Dedifferentiated amniotic fluid mesenchymal stem cell (primary cell): ENCODE measurements around the gene U2AF2.

Experiments used
- DNase-seq: peaks from one replicate; pipeline ENCODE4 v3.0.0-alpha.2; 2016; ENCODE audit errors: extremely low spot score

U2AF2 gene

DNA sequence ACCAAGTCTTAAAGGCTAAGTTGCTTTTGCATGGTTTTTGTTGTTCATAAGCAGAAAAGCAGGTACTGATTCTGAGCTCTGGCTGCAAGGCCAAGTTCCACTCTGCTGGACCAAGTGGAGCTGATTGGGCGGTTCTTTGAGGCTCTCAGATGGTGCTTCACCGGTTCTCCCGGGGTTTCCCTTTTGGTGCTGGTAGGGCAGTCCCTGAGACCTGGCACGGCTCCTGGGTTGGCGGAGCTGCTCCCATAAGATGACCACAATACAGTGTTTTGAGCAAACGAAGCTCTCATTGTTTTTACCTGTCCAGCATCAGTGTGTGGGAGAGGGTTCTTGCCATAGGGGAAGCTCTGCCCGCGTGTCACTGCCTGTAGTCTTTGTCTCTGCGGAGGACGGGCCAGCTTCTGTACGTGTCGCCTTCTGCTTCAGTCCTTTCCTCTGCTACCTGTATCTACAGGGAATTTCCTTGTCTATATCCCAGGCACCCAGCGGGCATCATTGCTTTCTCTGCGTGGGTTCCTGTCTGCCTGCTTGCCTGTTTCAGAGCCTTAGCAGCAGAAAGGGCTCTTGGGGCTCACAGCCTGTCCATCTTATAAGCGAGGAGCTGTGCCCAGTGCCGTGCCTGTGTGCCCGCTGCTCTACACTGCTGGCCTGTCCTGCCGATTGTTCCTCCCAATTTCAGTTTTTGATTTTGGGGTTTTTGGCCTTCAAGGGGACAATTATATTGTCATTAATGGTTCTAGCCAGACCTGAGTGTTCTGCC is 2.3 kb downstream of the U2AF2 start:
- DNase-seq, result no peak

DNA sequence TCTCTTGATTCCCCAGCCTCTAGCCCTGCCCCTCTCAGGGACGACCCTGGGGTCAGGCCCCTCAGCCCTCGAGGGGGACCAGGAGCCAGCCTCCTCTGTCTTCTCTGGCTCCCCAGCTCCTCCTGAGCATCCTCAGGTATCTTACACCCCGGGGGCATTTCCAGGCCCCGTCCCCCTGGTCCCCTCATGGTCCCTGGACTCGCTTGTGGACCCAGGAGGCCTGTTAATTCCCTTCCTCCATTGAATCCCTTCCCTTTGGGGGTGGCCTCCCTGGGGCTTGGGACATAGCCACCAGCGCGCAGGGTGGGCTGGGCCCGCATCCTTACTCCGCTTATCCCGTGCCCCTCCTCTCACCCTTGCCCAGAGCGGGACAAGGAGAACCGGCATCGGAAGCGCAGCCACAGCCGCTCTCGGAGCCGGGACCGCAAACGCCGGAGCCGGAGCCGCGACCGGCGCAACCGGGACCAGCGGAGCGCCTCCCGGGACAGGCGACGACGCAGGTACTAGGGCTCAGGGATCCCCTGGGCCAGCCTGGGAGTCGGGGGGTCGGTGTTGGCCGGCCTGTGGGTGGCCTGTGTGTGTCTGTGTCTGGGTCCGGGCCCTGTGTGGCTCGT is 4.1 kb downstream of the U2AF2 start:
- DNase-seq, result no peak

DNA sequence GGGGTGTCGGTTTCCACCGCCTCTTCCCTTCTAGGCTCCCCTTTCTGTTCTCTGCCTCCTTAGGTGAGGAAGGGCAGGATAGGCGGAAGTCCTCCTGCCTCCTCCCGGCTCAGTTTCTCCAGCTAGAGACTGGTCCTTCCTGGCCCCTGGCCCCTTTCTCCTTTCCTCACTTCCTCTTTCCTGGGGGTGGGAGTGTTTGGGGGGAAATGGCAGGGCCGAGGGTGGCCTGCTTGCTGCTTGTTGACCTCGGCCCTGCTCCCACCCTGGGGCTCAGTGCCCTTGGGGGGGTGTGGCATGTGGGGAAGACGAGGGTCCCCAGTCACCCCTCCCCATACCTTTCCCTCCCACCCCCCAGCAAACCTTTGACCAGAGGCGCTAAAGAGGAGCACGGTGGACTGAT is 5.0 kb downstream of the U2AF2 start:
- DNase-seq, result no peak

DNA sequence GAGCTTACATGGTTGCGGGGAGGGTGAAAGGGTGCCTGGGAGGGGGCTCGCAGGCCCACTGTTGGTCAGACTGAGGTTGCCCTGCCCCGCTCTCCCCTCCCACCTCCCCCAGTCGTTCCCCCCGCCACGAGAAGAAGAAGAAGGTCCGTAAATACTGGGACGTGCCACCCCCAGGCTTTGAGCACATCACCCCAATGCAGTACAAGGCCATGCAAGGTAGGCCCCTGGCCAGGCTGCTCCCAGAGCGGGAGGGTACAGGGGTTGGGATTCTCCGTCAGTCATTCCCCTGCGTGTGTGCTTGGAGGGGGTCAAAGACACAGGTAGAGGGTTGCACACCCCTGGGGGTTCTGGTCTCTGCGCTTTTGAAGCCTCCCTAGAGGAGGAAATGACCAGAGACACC is 5.6 kb downstream of the U2AF2 start:
- no peak for DNase-seq

DNA sequence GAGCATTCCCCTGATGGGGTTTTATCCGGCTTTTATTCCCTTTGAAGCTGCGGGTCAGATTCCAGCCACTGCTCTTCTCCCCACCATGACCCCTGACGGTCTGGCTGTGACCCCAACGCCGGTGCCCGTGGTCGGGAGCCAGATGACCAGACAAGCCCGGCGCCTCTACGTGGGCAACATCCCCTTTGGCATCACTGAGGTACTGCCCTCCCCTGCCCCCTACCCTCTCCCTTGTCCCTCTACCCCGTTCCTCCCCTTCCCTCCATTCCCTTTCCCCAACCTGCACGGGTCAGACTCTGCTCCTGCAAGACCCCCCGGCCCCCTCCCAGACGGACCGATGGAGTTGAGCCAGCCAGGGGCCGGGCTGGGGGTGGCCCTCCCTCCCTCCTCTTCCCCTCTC is 6.2 kb downstream of the U2AF2 start:
- no peak for DNase-seq

DNA sequence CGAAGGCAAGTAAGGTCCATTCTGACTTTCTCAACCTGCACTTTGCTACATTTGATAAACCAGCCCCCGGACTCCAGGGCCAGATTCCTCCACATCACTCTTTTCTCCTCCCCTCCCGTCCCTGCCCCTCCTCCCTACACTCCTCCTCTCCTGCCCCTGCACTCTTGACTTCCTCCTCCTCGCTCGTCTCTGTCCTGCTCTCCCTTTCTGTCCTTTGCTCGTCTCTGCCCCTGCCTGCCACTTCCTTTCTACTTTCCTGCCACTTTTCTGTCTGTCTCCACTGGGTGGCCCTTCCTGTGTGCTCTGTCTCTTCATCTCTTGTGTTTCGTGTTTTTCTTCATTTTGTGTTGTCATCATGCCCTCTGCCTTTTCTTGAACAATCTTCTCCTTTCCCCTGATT is 7.0 kb downstream of the U2AF2 start:
- DNase-seq, result no peak

DNA sequence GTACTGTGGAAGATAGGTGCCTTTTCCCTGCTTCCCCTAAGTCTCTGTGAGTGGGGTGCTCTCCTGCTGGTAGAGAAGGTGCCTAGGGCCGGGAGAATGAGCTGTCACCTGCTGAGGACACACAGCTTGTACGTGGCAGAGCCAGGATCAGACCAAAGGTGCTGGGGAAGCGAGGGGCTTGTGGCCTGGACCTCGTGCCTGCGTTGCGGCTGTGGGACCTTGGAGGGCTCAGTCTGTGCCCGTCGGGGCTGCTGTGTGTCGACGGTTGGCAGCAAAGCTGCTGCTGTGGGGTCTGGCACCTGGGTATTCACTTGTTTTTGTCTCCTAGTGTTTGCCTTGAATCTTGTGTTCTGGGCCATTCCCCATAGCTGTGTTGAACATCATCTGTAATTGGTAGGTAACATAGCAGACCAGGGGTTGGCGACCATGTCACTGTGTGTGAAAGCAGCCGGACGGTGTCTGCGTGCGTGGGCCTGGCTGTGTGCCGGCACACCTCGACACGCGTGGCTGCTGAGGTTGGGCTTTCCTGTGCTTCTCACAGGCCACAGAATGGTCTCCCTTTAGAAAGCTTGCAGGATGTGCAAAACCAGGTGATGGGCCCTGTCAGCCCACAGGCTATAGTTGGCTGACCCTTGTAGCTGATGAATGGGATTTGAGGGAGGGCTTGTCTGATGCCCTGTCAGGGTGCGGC is 9.2 kb downstream of the U2AF2 start:
- DNase-seq, result no peak

DNA sequence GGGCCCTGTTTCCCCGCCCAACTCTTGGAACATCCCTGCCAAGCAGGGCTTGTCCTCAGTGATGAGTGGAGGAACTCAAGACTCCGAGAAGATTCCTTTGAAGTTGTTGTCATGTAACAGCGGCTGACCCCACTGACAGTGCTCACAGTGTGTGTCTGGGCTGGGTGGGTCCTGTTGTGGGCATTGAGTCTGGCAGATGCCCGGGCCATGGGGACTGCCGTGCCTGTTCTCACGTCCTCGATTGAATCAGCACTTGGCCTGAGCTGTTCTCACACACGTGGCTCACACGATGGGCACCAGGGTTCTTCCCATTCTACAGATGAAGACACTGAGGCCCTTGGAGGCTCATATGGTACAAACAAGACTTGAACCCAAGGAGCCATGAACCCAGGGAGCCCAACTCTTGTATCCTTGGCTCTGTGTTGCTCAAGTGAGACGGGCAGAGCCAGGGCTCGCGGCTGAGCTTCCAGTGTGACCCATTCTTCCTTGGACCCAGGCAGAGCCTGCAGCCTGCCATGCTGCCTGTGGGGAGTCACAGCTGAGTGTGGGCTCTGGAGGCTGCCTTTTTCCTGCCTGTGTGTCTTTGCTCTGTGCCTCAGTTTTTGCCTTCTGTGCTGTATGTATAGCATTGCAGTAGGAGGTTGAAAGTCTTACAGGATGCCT is 11.6 kb downstream of the U2AF2 start:
- no peak for DNase-seq

DNA sequence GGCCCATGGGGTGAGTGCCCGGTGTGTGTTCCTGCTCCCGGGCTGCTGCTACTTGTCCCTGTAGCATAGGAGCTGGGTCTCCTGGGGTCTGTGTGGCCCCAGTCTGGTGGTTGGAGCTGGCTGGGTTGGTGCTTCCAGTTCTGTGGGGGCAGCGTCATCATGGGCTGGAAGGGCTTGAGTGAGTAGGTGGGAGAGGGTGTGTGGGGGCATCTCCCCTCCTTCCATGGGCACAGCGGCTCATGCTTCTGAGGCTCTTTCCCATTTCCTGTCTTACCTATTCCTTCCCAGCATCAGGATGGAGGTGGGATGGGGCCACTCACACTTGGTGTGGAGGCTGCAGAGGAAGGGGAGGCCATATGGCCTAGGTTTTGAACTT is 12.2 kb downstream of the U2AF2 start:
- no peak for DNase-seq

DNA sequence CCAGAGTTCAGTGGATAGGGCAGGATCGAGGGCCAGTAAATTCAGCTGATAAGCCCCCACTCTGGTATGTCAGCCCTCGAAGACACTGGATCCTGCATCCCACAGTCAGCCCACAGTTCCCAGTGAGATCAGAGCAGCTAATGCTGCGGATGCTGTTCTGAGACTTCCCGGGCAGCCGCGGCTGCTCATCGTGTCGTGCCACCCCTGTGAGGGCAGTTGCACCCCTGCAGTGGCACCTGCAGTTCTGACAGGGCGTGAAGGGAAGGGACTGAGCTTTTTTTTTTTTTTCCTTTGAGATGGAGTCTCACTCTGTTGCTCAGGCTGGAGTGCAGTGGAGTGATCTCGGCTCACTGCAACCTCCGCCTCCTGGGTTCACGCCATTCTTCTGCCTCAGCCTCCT is 12.7 kb downstream of the U2AF2 start:
- no peak for DNase-seq

DNA sequence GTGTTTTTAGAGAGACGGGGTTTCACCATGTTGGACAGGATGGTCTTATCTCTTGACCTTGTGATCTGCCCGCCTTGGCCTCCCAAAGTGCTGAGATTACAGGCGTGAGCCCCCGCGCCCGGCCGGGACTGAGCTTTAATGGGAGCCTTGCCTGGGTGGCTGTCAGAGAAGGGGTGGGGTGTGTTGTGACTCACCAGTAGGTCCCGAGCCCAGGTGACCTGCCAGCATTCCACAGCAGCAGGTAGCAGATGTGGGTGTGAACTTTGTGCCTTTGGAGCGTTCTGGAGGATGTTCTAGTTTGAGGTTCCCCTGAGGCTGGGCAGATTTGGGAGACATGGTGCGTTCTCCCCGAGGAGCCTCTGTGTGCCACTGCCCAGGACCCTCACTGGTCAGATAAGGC is 13.1 kb downstream of the U2AF2 start:
- DNase-seq, result no peak

DNA sequence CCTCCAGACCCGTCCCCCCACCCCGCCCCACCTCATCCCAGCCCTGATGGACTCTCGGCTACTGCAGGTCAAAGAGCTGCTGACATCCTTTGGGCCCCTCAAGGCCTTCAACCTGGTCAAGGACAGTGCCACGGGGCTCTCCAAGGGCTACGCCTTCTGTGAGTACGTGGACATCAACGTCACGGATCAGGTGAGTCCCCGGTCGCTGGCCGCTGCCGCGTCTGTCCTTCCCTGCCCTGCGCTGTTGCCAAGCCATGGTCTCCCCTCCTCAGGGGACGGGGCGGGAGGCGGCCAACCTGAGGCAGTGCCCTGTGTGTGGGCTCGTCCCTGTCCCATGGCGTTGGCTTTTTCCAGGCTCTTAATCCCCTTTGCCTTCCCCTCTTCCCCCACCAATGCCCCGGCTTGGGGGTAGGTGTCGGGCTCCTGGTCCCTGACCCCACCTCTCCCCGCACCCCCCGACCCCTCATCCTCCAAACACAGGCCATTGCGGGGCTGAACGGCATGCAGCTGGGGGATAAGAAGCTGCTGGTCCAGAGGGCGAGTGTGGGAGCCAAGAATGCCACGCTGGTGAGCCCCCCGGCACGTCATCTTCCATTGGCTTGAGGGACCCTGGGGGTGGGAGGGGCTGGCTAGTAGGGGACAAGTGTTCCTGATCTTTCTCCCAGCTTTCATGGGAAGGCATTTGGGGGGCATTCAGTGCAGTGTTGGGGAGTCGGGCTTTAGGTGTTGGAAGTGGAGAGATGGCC is 13.9 kb downstream of the U2AF2 start:
- no peak for DNase-seq

DNA sequence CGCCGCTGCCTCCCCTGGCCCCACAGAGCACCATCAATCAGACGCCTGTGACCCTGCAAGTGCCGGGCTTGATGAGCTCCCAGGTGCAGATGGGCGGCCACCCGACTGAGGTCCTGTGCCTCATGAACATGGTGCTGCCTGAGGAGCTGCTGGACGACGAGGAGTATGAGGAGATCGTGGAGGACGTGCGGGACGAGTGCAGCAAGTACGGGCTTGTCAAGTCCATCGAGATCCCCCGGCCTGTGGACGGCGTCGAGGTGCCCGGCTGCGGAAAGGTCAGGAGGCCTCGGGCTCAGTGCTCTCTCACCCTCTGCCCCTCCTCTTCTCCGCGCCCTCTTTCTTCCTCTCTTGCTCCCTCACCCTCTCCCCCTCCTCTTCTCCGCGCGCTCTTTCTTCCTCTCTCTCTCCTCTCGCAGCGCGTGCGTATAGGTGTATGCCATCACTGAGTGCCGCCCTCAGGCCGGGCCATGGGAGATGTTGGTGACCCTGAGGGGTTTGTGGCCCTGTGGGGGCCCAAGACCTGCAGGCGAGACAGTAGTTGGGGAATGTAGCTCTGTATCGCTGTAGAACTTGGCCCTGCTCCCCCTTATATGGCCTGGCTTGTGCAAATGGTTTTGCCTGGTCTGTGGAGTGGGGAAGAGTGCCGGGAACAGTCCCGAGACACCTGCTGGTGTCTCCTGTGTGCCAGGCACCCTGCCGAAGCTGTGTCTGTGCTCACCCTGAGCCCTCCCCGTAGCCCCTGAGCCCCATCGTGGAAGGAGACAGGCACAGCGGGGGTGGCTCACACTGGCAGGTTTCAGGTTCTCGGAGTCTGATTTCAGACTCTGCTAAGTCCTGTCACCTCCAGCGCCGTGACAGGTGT is 14.8 kb downstream of the U2AF2 start:
- DNase-seq, result no peak

DNA sequence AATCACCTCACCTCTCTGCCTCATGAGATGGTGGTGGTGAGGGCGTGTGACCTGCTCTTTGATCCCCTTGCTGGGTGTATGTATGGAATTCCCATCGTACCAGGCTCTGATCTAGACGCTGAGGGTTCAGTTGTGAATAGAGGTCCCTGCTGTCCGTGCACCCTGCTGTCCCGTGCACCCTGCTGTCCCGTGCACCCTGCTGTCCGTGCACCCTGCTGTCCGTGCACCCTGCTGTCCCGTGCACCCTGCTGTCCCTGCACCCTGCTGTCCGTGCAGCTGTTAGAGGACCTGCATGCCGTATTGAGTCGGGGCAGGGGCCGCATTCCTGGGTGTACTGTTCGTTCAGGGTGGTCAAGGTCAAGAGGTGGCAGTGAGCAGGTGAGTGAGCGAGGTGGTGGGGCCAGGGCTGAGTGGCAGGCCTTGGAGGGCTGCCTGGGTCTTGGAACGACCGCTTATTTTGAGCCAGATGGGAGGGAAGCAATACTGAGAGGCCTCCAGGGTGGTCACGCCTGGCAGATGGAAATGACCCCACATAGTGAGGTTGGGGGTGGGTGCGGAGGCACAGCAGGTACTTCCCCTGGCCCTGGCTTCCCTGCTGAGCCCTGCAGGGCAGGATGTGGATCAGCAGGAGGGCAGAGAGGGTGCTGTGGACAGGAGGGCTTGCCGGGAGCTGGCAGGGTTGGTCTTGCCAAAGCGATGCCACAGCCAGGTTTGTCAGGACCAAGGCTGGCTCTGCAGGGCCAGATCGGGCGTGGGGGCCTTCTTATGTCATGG is 15.6 kb downstream of the U2AF2 start:
- DNase-seq, result no peak

DNA sequence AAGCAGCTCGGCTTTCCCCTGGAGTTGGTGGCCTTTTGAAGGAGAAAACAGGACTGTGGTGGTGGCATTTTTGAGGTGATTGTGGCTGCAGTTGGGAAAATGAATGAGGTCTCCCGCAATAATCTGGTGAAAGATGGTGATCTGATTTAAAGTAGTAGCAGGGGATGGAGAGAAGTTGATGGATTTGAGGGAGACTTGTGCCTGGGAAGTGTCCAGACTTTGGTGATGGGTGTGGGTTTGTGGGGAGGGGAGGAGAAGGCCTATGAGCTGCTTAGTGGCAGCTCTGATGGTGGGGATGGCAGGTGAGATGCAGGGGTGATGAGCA is 16.2 kb downstream of the U2AF2 start:
- no peak for DNase-seq

DNA sequence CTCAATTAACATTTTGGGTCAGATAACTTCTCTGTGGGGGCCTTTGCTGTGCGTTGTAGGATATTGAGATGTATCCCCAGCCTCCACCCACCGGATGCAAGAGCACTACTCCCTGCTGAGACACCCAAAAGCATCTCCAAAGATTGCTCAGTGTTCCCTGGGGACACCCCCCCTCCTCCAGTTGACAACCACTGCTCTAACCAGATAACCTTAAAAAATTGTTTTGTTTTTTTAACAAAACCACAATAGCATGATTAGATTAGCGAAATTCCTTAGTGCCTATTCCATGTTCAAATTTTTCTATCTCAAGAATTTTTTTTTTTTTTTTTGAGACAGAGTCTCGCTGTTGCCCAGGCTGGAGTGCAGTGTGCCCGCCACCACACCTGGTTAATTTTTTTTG is 17.6 kb downstream of the U2AF2 start:
- DNase-seq, result no peak

DNA sequence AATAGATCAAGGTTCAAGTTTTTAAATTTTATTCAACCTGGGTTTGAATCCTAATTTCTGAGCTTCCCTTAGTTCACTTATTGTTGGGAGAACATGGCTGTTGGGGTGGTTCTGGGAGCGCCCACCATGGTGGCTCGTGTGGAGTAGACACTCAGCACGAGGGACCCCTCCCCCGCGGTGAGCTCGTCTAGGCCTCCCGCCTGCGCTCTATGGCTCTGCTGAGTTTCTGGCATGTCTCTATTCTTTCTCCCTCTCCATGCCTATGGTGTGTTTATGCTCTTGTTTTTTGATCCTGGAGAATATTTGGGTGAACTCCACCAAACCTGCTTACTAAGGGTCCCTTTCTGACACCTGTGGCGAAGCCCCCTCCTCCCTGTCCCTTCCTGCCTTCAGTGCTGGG is 18.6 kb downstream of the U2AF2 start:
- DNase-seq, result no peak

DNA sequence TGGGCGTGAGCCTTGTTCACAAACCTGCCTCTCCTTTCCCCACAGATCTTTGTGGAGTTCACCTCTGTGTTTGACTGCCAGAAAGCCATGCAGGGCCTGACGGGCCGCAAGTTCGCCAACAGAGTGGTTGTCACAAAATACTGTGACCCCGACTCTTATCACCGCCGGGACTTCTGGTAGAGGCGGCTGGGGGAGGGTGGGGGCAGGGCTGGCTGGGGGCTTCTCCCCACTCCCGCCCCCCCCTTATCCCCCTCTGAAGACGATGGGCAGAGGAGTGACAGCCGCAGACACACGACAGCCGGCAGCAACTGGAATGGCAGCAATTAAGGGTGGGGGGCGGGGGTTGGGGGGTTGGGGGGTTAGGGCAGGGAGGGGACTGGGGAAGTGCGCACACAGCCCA is 19.1 kb downstream of the U2AF2 start:
- DNase-seq, result no peak

DNA sequence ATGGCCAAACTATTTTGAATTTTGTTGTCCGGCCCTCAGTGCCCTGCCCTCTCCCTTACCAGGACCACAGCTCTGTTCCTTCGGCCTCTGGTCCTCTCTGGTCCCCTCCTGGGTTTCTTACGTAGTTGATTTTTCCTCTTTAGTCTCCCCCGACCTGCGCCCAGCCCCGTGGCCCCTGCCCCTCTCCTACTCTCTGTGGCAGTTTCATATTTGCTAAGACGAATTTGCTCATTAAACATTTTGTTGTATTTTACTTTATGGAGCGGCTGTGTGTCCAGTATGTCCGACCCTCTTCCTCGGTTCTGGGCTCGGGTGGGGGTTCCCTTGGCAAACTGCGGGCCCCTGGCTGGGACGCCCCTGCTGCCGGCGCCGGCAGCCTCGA is 19.6 kb downstream of the U2AF2 start:
- DNase-seq, result no peak

DNA sequence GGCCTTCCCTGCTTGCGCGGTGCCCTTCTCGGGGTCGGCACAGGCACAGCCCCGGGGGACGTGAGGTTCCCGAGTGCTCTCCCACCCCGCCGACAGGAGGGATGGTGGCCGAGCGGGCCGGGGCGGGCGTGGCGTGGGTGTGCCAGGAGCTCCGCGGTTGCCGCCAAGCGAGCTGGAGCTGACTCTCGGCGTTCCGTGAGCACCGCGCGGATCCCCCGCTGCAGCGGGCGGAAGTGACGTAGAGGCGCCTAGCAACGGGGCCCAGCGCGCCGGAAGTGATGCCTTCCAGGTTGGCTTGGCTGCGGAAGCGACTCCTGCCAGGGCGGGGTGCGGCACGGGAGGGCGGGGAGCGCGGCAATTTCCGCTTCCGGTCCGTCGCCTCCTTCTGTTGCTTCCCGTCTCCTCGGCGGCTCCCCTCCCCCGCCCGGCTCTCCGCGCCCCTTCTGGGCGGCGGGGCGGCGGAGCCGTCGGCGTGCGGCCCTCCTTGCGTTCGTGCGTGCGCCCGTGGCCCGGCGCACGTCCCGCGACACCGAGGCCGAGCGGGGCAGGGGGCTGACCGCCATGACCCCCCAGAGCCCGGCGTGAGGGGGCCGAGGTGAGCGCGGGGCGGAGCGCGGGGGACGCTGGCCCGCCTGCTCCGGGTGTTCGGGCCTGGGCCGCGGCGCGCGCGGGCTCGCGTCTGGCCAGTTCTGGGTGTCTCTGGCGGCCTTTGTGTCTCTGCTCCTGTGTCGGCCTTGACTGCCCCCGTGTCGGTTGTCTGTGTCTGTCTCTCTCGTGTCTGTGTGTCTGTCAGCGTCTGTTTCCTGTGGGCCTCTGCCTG is 20.2 kb downstream of the U2AF2 start, which contains the start of gene EPN1:
Gene EPN1 (plus strand): TSS at position 386 of the 820 bp plus-strand sequence. CDS start 3,402 bp downstream, outside the sequence.
- DNase-seq, result peak; percentile 93
